ENCODE data around the gene RCSD1.
"Not testable (repeated sequence)": the region's sequence is repeated elsewhere in the genome, so short reads cannot be mapped to it uniquely, and the experiment has no call there.

RCSD1 gene

GRCh38 chr1:167717351-167717750 lies 87.3 kb downstream of the RCSD1 start:
- DNase-seq, result no peak

GRCh38 chr1:167718914-167719691 lies 89.1 kb downstream of the RCSD1 start:
- no peak for DNase-seq

DNA sequence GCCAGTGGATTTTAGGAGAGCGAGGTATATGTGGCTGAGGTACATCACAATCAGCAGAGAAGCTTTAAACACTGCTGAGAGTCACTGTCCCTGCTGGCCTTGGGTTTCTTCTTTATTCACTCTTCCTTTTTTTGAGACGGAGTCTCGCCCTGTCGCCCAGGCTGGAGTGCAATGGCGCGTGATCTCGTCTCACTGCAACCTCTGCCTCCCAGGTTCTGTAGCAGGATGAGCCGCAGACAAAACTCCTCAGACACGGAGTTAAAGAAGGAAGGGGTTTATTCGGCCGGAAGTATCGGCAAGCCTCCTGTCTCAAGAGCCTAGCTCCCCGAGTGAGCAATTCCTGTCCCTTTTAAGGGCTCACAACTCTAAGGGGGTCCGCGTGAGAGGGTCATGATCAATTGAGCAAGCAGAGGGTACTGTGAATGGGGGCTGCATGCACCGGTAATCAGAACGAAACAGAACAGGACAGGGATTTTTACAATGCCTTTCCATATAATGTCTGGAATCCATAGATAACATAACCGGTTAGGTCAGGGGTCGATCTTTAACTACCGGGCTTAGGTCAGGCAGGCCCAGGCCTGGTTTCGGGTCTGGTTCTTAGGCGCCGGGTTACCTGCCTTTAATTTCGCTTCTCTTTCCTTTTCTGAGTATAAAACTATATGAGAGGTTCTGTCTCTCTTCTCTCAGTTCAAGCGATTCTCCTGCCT lies 89.8 kb downstream of the RCSD1 start:
- not testable (repeated sequence) for DNase-seq

- DNase-seq, result no peak
Observed at GRCh38 chr1:167720965-167721616, 91.1 kb downstream of the RCSD1 start.

DNA sequence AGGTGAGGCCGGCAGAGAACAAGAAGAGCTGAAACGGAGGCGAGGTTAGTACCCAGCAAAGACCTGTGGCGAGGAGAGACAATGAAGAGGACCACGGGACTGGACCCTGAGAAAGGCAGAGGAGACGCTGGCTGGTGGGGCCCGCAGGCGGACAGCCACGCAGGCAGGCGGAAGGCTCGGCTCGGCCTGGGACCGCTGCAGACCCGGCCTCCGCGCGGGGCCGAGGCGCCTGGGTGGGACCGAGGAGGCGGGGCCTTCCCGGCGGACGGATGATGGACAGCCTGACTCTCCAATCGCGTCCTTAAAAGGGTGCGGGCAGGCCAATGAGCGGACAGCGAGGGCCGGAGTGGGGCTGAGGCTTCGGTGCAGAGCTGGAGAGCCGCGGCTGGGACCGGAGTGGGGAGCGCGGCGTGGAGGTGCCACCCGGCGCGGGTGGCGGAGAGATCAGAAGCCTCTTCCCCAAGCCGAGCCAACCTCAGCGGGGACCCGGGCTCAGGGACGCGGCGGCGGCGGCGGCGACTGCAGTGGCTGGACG lies 91.7 kb downstream of the RCSD1 start, which contains the start of gene MPZL1:
Gene MPZL1, plus strand, starts transcription at position 366 of the 535 bp plus-strand sequence. CDS start 170 bp downstream, outside the sequence.
- peak; percentile 94 for DNase-seq

GRCh38 chr1:167722152-167722869 lies 92.3 kb downstream of the RCSD1 start:
- no peak for DNase-seq

DNA sequence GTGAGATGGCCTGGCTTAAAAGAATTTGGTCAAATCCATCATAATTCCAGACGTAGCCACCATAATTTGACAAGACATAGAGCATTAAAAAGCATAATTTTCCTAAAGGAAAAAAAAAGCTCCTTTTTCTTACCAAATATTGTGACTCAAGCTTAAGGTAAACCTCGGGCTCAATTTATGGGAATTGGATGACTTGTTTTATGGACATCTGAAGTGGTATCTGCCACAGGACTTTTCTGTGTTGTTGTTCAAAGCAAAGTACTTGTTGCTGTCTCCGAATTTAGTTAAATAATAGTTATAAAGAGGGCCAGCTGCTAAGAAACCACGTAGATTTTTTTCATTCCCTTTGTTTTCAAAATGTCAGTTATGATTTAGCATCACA lies 92.8 kb downstream of the RCSD1 start:
- no peak for DNase-seq

GRCh38 chr1:167723707-167724323 lies 93.8 kb downstream of the RCSD1 start:
- no peak for DNase-seq

- DNase-seq, result no peak
Observed at GRCh38 chr1:167726008-167726407, 96.0 kb downstream of the RCSD1 start.

- no peak for DNase-seq
Observed at GRCh38 chr1:167728818-167729410, 98.9 kb downstream of the RCSD1 start.

- no peak for DNase-seq
Observed at GRCh38 chr1:167734227-167734626, 104.2 kb downstream of the RCSD1 start.

DNA sequence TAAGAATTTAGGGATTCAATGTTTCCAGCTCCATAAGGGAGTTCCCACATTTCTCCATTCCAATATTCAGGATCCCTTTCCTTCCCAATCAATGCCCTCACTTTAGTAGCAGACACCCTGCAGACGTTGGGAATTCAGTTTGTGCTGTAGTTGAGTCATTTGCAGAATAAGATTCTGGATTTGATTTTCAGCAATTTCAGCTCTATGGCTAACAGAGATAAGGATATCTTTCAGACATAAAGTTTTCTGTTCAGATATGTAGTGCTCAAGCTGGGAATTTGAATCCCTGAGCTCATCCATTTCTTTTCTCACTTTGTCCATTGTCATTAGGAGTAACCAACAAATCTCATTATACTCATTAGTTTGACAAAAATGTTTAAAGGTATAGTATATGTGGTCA lies 104.8 kb downstream of the RCSD1 start:
- DNase-seq, result no peak

DNA sequence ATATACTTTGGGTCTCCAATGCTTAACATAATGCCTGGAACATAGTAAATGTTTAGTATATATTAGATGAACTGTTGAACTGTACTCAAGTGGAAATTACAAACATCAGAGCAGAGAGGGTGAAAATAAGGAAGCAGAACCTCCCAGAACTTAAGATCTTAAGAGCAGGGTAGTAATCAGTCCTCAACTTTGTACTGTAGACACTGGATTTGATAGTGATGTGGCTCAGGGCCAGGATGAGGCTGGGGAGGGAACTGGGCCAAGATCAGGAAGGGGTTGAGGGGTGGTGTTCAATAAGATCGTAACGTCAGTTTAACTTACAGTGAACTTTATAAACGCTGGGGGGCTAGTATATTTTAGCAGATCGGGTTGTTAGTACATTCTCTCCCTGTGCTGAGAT lies 107.1 kb downstream of the RCSD1 start:
- DNase-seq, result no peak

- no peak for DNase-seq
Observed at GRCh38 chr1:167738158-167738557, 108.1 kb downstream of the RCSD1 start.

DNA sequence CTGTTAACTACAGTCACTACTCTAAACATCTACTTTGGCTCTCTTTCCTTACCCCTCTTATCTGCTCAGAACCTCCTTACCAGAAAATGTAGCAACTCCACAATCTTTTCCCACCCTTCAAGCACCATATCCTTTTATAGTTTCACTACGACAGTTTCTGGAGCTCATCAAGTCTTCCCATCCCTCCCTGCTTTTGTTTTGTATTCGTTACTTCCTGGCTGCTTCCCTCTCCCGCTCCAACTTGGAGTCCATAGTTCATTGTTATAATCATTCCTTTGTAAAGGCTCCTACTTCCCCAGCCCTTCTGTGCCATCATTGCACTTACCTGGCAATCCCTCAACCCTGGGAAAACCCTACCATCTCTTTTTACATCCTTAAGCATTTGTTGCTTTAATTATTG lies 109.7 kb downstream of the RCSD1 start:
- no peak for DNase-seq

- not testable (repeated sequence) for DNase-seq
Observed at GRCh38 chr1:167741103-167741502, 111.1 kb downstream of the RCSD1 start.

DNA sequence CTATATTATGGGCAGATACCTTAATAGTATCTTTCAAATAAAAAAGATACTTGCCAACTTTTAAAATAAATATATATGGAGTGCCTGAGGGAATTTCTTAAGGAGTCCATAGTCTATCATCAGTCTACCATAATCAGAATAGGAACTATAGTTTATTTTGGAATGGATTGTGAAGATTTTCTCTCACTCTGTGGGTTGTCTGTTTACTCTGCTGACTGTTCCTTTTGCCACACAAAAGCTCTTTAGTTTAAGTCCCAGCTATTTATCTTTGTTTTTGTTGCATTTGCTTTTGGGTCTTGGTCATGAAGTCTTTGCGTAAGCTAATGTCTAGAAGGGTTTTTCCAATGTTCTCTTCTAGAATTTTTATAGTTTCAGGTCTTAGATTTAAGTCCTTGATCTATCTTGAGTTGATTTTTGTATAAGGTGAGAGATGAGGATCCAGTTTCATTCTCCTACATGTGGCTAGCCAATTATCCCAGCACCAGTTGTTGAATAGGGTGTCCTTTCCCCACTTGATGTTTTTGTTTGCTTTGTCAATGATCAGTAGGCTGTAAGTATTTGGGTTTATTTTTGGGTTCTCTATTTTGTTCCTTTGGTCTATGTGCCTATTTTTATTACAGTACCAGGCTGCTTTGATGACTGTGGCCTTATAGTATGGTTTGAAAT lies 112.5 kb downstream of the RCSD1 start:
- not testable (repeated sequence) for DNase-seq

DNA sequence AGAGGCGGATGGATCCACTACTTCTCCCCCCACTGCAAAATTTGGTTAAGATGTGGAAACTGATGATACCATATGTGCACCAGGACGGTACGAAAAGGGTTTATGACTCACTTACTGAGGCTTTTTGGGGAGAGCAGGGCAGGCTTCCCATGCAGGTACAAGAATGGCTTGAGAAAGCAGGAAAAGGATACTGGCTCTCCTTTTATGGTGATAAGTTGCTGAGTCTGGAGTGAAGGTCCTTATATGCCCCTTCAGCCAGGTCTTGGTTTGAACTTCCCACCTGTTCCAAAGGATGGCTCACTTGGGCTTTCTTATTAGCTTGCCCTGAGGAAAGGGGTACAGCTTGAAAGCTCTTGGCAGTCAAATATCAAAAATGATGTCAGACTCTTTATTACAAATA lies 114.9 kb downstream of the RCSD1 start:
- DNase-seq, result no peak

- DNase-seq, result no peak
Observed at GRCh38 chr1:167746013-167746672, 116.1 kb downstream of the RCSD1 start.

DNA sequence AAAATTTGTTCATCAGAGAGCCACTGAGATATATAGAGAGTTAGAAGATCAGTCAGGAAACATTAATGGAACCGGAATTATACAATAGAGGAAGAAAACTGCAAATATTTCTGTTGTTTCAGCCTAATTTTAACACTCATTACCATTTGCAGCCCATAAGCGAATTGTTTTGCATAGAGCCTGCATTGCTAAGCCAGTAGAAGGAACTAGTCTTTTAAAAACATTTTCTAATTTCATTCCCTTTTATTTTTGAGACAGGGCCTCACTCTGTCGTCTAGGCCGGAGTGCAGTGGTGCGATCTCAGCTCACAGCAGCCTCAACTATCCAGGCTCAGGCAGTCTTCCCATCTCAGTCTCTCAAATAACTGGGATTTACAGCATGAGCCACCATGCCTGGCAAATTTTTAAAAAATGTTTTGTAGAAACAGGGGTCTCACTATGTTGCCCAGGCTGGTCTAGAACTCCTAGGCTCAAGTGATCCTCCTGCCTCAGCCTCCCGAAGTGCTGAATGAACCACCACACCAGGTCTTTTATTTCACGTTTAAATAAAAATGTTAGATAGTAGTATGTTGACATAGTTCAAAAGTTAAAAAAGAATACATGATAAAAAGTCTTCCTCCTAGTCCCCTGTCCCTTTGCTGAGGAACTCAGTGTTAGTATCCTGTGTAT lies 117.1 kb downstream of the RCSD1 start:
- no peak for DNase-seq
